SU-DHL-6 (cell line): Measurements from ENCODE around the gene PLOD2.

Experiments
- H2AFZ ChIP-seq: fragments of 200-600 bp; sonication (generic); 2 replicates; pipeline ENCODE4 v1.6.1; 2014; ENCODE audit warnings: low read depth, mild to moderate bottlenecking, moderate library complexity, mixed read lengths, antibody characterized with exemption, low read length; ENCODE audit not compliant: severe bottlenecking
- H3F3A ChIP-seq: fragments of 200-600 bp; shearing (Covaris generic); 2 replicates; pipeline ENCODE4 v1.6.0; 2016; ENCODE audit warnings: antibody characterized with exemption, mild to moderate bottlenecking; ENCODE audit not compliant: insufficient read depth
- H3K27ac ChIP-seq: fragments of 200-600 bp; sonication (generic); 2 replicates; pipeline ENCODE4 v1.5.1; 2016; ENCODE audit warnings: low read depth, mild to moderate bottlenecking, low read length, moderate library complexity, mixed read lengths
- H3K27me3 ChIP-seq: fragments of 200-600 bp; sonication (generic), shearing (Covaris generic); 2 replicates; pipeline ENCODE4 v1.6.0; 2014; ENCODE audit warnings: mild to moderate bottlenecking, low read length
- H3K36me3 ChIP-seq: fragments of 200-600 bp; sonication (generic); 2 replicates; pipeline ENCODE4 v1.6.1; 2014; ENCODE audit warnings: mild to moderate bottlenecking, low read length, mixed read lengths
- H3K4me2 ChIP-seq: fragments of 300-600, 200-600 bp; shearing (Covaris generic), sonication (generic); 2 replicates; pipeline ENCODE4 v1.6.0; 2014; ENCODE audit warnings: low read length, low read depth, mild to moderate bottlenecking; ENCODE audit not compliant: poor library complexity, severe bottlenecking
- H3K4me3 ChIP-seq: fragments of 200-600 bp; sonication (generic); 2 replicates; pipeline ENCODE4 v1.5.1; 2014; ENCODE audit warnings: antibody characterized with exemption, low read length, mild to moderate bottlenecking, mixed read lengths; ENCODE audit not compliant: insufficient read depth, poor library complexity, severe bottlenecking
- H3K79me2 ChIP-seq: fragments of 200-600 bp; sonication (generic); 2 replicates; pipeline ENCODE4 v1.6.1; 2014; ENCODE audit warnings: mild to moderate bottlenecking, low read length, moderate library complexity; ENCODE audit not compliant: insufficient read depth
- H3K9ac ChIP-seq: fragments of 200-600 bp; sonication (generic); 2 replicates; pipeline ENCODE4 v1.7.0; 2014; ENCODE audit warnings: mild to moderate bottlenecking, low read length
- H3K9me2 ChIP-seq: fragments of 200-600 bp; sonication (generic); replicated peaks from 2 replicates; pipeline ENCODE4 v1.6.1; 2014; ENCODE audit warnings: low read length; ENCODE audit not compliant: insufficient read depth
- H3K9me3 ChIP-seq: fragments of 200-600 bp; sonication (generic); 2 replicates; pipeline ENCODE4 v1.6.1; 2014; ENCODE audit warnings: low read length, mixed read lengths; ENCODE audit not compliant: insufficient read depth
- H4K20me1 ChIP-seq: fragments of 200-600 bp; sonication (generic); 2 replicates; pipeline ENCODE4 v1.6.1; 2014; ENCODE audit warnings: low read depth, mild to moderate bottlenecking, antibody characterized with exemption, low read length, moderate library complexity, mixed read lengths
- EZH2phosphoT487 ChIP-seq: fragments of 200-600 bp; sonication (generic), shearing (Covaris generic); conservative IDR thresholded peaks from 2 replicates; pipeline ENCODE4 v1.6.1; 2018; ENCODE audit warnings: mild to moderate bottlenecking, antibody characterized with exemption, low read length, moderate library complexity, mixed read lengths
- TF ChIP-seq, protein P1 (sequence below): fragments of 200-600 bp; sonication (generic); IDR thresholded peaks from one replicate; pipeline ENCODE4 v1.5.1; 2017; ENCODE audit warnings: antibody characterized with exemption, mild to moderate bottlenecking, low read length, moderate library complexity; ENCODE audit not compliant: insufficient read depth, poor library complexity, severe bottlenecking

Gene PLOD2

DNA sequence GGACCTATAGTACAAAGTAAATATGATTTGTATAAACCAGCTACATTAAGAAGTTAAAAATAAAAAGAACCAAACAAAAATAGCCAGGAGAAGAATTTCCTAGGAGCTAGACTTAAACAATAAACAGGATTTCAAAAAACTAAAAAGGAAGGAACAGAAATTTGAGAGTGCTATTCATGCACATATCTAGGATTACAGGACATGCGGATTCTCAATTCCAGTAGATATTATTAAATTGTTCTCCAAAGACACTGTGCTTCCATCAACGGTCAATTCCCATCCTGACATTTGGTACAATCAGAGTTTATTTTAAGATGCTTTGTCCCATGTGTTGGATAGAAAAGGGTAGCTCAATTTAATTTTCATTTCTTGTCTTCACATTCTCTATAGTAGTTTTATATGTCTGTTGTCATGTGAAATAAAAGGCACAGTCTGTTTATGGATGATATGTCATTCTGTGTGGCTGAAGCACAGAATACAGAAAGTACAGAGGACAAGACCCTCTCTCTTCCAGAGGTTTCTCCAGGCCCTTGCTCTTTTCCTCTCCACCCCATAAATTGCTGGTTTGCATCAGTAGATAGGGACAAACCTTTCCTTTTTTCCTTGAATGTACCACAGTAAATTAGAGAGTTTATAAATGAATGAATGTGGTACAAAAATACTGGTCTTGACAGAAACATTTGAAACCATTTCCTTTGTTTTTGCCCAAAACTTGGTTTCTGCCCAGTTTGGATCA, 3.5 kb downstream of the PLOD2 start:
- Histone ChIP-seq H3K9ac (no peak overlapping the region), H3K9me2 (no peaks in the 10 kb centered on the region), H3K4me3 (no peak overlapping the region), H4K20me1 (no peaks in the 10 kb centered on the region), H2AFZ (no peak overlapping the region), H3K27me3 (no peaks in the 10 kb centered on the region), H3K27ac (no peak overlapping the region), H3K36me3 (no peaks in the 10 kb centered on the region), H3K9me3 (no peaks in the 10 kb centered on the region), H3K79me2 (no peaks in the 10 kb centered on the region), H3F3A (no peaks in the 10 kb centered on the region), H3K4me2 (no peak overlapping the region)
- TF ChIP-seq, protein P1, sequence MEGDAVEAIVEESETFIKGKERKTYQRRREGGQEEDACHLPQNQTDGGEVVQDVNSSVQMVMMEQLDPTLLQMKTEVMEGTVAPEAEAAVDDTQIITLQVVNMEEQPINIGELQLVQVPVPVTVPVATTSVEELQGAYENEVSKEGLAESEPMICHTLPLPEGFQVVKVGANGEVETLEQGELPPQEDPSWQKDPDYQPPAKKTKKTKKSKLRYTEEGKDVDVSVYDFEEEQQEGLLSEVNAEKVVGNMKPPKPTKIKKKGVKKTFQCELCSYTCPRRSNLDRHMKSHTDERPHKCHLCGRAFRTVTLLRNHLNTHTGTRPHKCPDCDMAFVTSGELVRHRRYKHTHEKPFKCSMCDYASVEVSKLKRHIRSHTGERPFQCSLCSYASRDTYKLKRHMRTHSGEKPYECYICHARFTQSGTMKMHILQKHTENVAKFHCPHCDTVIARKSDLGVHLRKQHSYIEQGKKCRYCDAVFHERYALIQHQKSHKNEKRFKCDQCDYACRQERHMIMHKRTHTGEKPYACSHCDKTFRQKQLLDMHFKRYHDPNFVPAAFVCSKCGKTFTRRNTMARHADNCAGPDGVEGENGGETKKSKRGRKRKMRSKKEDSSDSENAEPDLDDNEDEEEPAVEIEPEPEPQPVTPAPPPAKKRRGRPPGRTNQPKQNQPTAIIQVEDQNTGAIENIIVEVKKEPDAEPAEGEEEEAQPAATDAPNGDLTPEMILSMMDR, result no peak
- no peak for TF ChIP-seq EZH2phosphoT487

DNA sequence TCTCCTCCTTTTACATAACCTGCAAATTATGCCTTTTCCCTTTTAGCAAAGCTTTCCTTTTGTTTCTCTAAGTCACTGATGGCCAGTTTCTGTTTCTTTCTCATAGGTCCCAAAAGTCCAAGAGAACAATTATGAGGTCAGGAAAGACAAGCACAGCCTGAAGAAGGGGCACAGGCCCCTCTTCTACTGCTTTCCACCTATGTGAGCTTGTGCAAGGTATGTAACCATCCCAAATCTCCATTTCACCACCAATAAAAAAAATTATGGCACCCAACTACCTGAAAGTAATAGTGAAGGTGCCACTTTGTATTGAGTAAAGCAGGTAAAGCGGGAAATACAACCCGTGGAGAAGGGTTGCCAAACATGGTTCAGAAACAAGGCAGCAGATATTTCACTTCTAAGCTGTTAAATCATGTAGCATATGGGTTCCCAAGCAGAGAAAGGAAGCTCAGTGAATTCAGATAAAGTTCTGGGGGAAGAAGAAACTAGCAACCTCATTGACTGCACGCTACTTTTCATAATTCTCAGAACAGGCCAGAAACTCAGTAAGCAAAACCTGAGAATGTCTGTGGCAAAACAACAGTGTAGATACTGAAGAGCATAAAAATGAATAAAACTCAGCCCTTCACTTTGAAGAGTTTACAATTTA, 4.2 kb downstream of the PLOD2 start:
- Histone ChIP-seq H3K4me3 (no peak overlapping the region), H3K9me3 (no peaks in the 10 kb centered on the region), H3K27ac (no peak overlapping the region), H3K9me2 (no peaks in the 10 kb centered on the region), H3K27me3 (no peaks in the 10 kb centered on the region), H3K4me2 (no peak overlapping the region), H3F3A (no peaks in the 10 kb centered on the region), H3K36me3 (no peaks in the 10 kb centered on the region), H2AFZ (no peak overlapping the region), H3K9ac (no peak overlapping the region), H4K20me1 (no peaks in the 10 kb centered on the region), H3K79me2 (no peaks in the 10 kb centered on the region)
- TF ChIP-seq, protein P1, result no peak
- TF ChIP-seq EZH2phosphoT487, result no peak

GRCh38 chr3:146156095-146156494, 4.9 kb downstream of the PLOD2 start:
- Histone ChIP-seq H3K9ac (no peak overlapping the region), H3F3A (no peaks in the 10 kb centered on the region), H2AFZ (no peak overlapping the region), H3K27ac (no peak overlapping the region), H3K36me3 (no peaks in the 10 kb centered on the region), H3K9me3 (no peaks in the 10 kb centered on the region), H3K4me2 (no peak overlapping the region), H3K27me3 (no peaks in the 10 kb centered on the region), H4K20me1 (no peaks in the 10 kb centered on the region), H3K4me3 (no peak overlapping the region), H3K9me2 (no peaks in the 10 kb centered on the region), H3K79me2 (no peaks in the 10 kb centered on the region)
- TF ChIP-seq, protein P1, result no peak
- TF ChIP-seq EZH2phosphoT487, result no peak
